22Rv1 (cell line): ENCODE measurements around the gene PTPRM.

Experiments used
- CTCF ChIP-seq: fragments of 450-650 bp; IDR thresholded peaks from 2 replicates; pipeline ENCODE4 v1.5.1; 2017; ENCODE audit warnings: mild to moderate bottlenecking
- ZFX ChIP-seq: fragments of 450-650 bp; IDR thresholded peaks from 2 replicates; pipeline ENCODE4 v1.6.1; 2017; ENCODE audit warnings: antibody characterized with exemption, borderline replicate concordance

GRCh38 chr18:8279346-8279745 lies 712.2 kb downstream of the PTPRM start:
- TF ChIP-seq ZFX (no peak), CTCF (no peak)
